ENCODE data around the gene OXCT1. TPM values are rescaled to one million over a fixed set of nuclear protein-coding genes. Genes with fewer than 3 reads are reported as not detected.
A peak's percentile ranks its signal among the peaks of the same experiment; 100 is the strongest.

OXCT1 gene
- total RNA-seq, result 16.2 TPM
- long read RNA-seq, transcript OXCT1-201 (17 exons, 3,388 nt), result major isoform, 34 of 37 reads
- long read RNA-seq, partial matches to known transcripts, result 1 of 37 reads
- long read RNA-seq, other reads (novel, unspliced or antisense), result 1 of 37 reads

GRCh38 chr5:41869724-41870626 is at the start of gene OXCT1:
TSS of gene OXCT1 (minus strand) at chr5:41870425. CDS start at chr5:41870358, 67 bp downstream.
- intact Hi-C loops (cut with DNase I), result no loop called here
- Histone ChIP-seq H3K4me1 (peaks cover 17% of the 10 kb centered on the region), H3K9me3 (no peaks in the 10 kb centered on the region), H3K27me3 (no peaks in the 10 kb centered on the region), H3K27ac (peak within 1 kb of the TSS; percentile 89), H3K36me3 (no peaks in the 10 kb centered on the region), H3K4me3 (peak within 1 kb of the TSS; percentile 93)
- DNase-seq, result peak; percentile 91
- no peak for TF ChIP-seq CTCF (IDR thresholded peaks at IDR 0.05)
- peak; percentile 94 for ATAC-seq

- DNase-seq, result no peak
- Histone ChIP-seq H3K4me1 (no peaks in the 10 kb centered on the region), H3K4me3 (no peak overlapping the region), H3K27ac (no peak overlapping the region), H3K36me3 (peaks cover 80% of the 10 kb centered on the region), H3K9me3 (no peaks in the 10 kb centered on the region), H3K27me3 (no peaks in the 10 kb centered on the region)
- no peak for ATAC-seq
- no peak for TF ChIP-seq CTCF (IDR thresholded peaks at IDR 0.05)
- intact Hi-C loops (cut with DNase I), result no loop called here
These were observed 47.9 kb upstream of the OXCT1 start for GRCh38 chr5:41918105-41918504.

DNA sequence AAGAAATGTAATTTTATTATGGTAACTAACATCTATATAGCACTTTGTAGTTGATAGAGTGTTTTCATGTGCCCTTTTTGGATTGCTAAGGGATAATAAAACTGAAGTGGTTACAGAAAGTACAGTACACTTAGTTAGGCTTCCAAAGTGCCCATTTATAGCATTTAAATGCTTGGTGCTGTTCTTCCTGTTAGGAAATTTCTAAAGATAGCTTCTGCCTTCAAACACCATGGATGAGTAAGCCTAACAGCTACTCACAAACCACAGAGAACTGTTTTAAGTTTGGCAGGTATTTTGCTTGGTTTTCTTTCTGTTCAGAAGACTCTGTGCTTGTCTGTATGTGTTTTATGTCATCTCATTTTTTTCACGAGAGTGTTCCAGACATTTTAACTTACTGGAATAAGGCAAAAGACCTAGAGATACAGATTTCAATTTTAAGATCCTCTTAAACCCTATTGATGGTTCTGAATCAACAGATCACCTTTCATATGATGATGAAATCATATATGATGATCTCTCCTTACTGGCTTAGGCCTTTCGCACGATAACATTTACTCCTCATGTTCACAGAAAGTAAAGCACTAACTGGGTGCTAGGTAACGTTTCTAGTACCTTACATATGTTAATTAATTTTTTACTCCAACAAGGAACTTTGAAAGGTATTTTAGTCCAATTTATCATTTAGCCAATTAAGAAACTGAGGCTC is 38.3 kb upstream of the OXCT1 start:
- no peak overlapping the region for H3K27ac ChIP-seq
- no peaks in the 10 kb centered on the region for H3K27me3 ChIP-seq
- intact Hi-C loops (cut with DNase I), result no loop called here
- DNase-seq, result no peak
- no peaks in the 10 kb centered on the region for H3K9me3 ChIP-seq
- H3K4me1 ChIP-seq, result peaks cover 14% of the 10 kb centered on the region
- no peak overlapping the region for H3K4me3 ChIP-seq
- H3K36me3 ChIP-seq, result peaks cover 74% of the 10 kb centered on the region
- no peak for ATAC-seq
- no peak for TF ChIP-seq CTCF (IDR thresholded peaks at IDR 0.05)

DNA sequence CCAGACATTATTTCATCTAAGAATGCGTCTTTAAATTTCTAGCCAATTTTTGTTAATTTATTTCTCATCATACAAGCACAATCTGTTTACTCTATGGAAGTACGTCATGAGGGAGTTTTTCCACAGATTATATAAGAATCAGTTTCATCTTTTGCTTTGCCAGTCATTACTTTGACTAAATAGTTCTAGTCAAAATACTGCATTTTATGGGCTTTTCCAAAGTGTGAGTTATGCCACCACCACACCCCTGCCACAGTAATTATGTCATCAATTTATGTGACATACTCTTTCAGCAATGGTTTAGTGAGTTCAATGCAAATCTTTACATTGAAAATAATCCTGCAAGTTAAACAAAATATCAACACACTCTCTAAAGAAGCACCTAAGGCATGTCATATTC is 35.9 kb upstream of the OXCT1 start:
- H3K4me3 ChIP-seq, result no peak overlapping the region
- TF ChIP-seq CTCF (IDR thresholded peaks at IDR 0.05), result no peak
- ATAC-seq, result no peak
- H3K4me1 ChIP-seq, result peaks cover 14% of the 10 kb centered on the region
- no peaks in the 10 kb centered on the region for H3K9me3 ChIP-seq
- intact Hi-C loops (cut with DNase I), result no loop called here
- H3K27me3 ChIP-seq, result no peaks in the 10 kb centered on the region
- peaks cover 50% of the 10 kb centered on the region for H3K36me3 ChIP-seq
- DNase-seq, result no peak
- H3K27ac ChIP-seq, result no peak overlapping the region

DNA sequence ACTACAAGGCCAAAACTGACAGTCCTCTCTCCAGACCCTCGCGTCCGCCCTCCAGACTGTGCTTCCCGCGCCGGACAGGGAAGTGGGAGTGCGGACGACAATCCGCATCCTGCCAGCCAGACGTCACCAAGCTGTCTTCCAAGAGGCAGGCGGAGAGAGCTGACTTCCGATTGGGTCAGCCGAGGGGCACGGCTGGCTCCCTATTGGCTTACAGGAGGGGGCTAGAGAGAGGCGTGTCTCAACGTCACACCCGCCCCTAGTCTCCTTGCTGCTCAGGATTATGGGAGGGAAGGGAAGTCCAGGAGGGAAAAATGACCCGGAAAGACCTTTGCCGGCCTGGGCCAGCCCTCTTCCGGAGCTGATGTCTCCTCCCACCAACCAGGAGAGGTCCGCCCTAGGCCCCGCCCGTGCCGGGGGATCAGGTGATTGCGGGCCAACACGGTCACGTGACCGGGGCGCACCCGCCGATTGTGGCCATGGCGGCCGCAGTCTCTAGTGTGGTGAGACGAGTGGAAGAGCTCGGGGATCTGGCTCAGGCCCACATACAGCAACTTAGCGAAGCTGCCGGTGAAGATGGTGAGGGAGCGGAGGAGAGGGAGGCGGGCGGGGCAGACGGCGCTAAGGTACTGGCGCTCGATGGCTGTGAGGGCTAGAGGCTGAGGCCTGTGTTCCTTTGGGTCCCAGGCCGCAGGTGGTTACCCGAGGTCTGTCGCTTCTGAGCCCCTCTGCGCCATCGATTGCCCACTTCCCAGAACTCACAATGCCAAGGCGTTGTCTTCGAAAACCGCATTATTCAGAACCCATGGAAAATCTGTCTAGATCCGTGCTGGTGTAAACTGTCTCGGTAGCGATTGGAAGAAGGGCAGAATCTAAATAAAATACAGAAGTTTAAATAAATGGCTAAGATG is 33.9 kb upstream of the OXCT1 start, which contains the start of gene RIMOC1:
Gene RIMOC1, plus strand, starts transcription at position 453 of the 908 bp plus-strand sequence. Its CDS starts 24 bp downstream, at position 477.
- H3K27me3 ChIP-seq, result no peaks in the 10 kb centered on the region
- intact Hi-C loops (cut with DNase I), result no loop called here
- no peak for TF ChIP-seq CTCF (IDR thresholded peaks at IDR 0.05)
- no peaks in the 10 kb centered on the region for H3K9me3 ChIP-seq
- peaks cover 14% of the 10 kb centered on the region for H3K4me1 ChIP-seq
- H3K27ac ChIP-seq, result peak within 1 kb of the TSS; percentile 86
- peak; percentile 99 for DNase-seq
- H3K4me3 ChIP-seq, result peak within 1 kb of the TSS; percentile 60
- peaks cover 30% of the 10 kb centered on the region for H3K36me3 ChIP-seq
- ATAC-seq, result peak; percentile 99

Measured in upper lobe of right lung (tissue), 1 donor.